Upper lobe of left lung (tissue), 4 donors: ENCODE measurements around the gene ATF6.

Experiments used
- CTCF ChIP-seq, 6 experiments: fragments of 450-650 bp in 4 of 6; fragments of 200-600 bp in 2 of 6; sonication (generic) in 2 of 6; IDR thresholded peaks; one replicate each; pipeline ENCODE4 v1.5.1; 2016 to 2019; ENCODE audit warnings: antibody characterized with exemption in 6 of 6
- EP300 ChIP-seq, 4 donors: sonication (generic); formaldehyde crosslinking; IDR thresholded peaks; one replicate each; pipeline ENCODE4 v1.5.1; 2017; ENCODE audit warnings: antibody characterized with exemption in 4 of 4, control low read depth in 2 of 4
- POLR2A ChIP-seq, 4 donors: fragments of 450-650 bp; IDR thresholded peaks; one replicate each; pipeline ENCODE4 v1.5.1; 2016 to 2017; ENCODE audit warnings: antibody characterized with exemption in 4 of 4, mild to moderate bottlenecking in 2 of 4
- POLR2AphosphoS5 ChIP-seq, 2 donors: sonication (generic); formaldehyde crosslinking; IDR thresholded peaks; one replicate each; pipeline ENCODE4 v1.5.1; 2017; ENCODE audit warnings: antibody characterized with exemption in 2 of 2

- peak in 1 of 6 experiments; percentile 20 for TF ChIP-seq CTCF (IDR thresholded peaks at IDR 0.05)
- peak; percentile 89 to 97 for TF ChIP-seq POLR2AphosphoS5 (IDR thresholded peaks at IDR 0.05)
- peak in 3 of 4 donors; percentile 77 to 90 (median 82) for TF ChIP-seq POLR2A (IDR thresholded peaks at IDR 0.05)
- TF ChIP-seq EP300 (IDR thresholded peaks at IDR 0.05), result peak in 3 of 4 donors; percentile 5 to 93 (median 8)
Measured at GRCh38 chr1:161766102-161766981, at the start of gene ATF6.
